Activated naive CD8-positive, alpha-beta T cell (primary cell): ENCODE results near the gene UBE2H.
"Not testable (repeated sequence)": the region's sequence is repeated elsewhere in the genome, so short reads cannot be mapped to it uniquely, and the experiment has no call there.

Experiments used
- H3K27ac Mint-ChIP-seq: one replicate; pipeline ENCODE4 v1.8.0; 2021; ENCODE audit warnings: mixed read lengths
- H3K27me3 Mint-ChIP-seq: one replicate; pipeline ENCODE4 v1.8.0; 2021; ENCODE audit warnings: mixed read lengths
- H3K36me3 Mint-ChIP-seq: one replicate; pipeline ENCODE4 v1.8.0; 2021; ENCODE audit warnings: mixed read lengths
- H3K4me1 Mint-ChIP-seq: one replicate; pipeline ENCODE4 v1.8.0; 2021; ENCODE audit warnings: low read depth, mixed read lengths
- H3K4me3 Mint-ChIP-seq: one replicate; pipeline ENCODE4 v1.8.0; 2021; ENCODE audit warnings: mild to moderate bottlenecking, mixed read lengths
- H3K9me3 Mint-ChIP-seq: one replicate; pipeline ENCODE4 v1.8.0; 2021; ENCODE audit warnings: low read depth, mixed read lengths

The UBE2H gene

DNA sequence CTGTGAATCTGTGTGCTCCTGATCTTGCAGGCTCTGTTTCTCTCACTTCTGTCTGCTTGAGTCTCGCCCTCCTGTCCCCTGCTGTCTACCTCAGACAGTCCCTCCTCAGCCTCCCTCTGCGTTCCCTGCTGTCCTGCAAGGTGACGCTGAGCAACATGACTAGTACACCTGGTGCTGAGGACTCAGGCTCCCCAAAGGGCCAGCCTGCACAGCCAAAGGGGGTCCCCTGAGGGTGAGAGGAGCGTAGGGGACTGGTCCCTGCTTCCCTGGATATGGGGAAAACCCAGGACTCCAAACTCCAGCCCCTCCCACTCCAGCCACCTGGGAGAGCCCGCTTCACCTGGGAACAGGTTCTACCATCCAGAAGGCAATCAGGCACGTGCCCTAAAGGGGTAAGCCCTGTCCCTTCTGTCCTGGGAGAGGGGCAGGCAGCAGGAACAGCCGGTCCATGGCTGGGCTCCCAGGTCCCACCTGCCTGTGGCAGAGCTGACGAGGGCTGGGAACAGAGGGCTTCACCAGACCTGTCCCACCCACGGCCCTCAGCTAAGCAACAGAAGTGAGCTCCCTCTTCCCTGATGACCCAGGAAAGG is 156.5 kb downstream of the UBE2H start:
- H3K36me3 Mint-ChIP-seq: no peaks in the 10 kb centered on the region

DNA sequence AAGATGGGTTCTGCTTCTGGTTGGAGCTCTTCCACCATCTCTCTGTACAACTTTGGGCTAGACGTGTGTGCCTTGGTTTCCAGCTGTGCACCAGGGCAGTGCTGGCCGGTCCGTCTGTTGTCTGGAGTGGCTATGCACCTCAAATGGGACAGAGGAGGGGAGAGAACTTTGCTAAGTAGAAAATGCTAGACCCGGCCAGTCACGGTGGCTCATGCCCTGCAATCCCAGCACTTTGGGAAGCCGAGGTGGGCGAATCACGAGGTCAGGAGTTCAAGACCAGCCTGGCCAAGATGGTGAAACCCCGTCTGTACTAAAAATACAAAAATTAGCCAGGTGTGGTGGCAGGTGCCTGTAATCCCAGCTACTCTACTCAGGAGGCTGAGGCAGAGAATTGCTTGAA is 158.3 kb downstream of the UBE2H start:
- not testable (repeated sequence) for H3K9me3 Mint-ChIP-seq, H3K27me3 Mint-ChIP-seq, H3K4me1 Mint-ChIP-seq, H3K4me3 Mint-ChIP-seq, H3K36me3 Mint-ChIP-seq, H3K27ac Mint-ChIP-seq

More for the DNA sequence above, 156.5 kb downstream of the UBE2H start:
- no peaks in the 10 kb centered on the region for H3K9me3 Mint-ChIP-seq
- peaks cover 3% of the 10 kb centered on the region for H3K27me3 Mint-ChIP-seq
- no peaks in the 10 kb centered on the region for H3K4me1 Mint-ChIP-seq
- H3K27ac Mint-ChIP-seq: no peak overlapping the region
- H3K4me3 Mint-ChIP-seq: no peak overlapping the region

DNA sequence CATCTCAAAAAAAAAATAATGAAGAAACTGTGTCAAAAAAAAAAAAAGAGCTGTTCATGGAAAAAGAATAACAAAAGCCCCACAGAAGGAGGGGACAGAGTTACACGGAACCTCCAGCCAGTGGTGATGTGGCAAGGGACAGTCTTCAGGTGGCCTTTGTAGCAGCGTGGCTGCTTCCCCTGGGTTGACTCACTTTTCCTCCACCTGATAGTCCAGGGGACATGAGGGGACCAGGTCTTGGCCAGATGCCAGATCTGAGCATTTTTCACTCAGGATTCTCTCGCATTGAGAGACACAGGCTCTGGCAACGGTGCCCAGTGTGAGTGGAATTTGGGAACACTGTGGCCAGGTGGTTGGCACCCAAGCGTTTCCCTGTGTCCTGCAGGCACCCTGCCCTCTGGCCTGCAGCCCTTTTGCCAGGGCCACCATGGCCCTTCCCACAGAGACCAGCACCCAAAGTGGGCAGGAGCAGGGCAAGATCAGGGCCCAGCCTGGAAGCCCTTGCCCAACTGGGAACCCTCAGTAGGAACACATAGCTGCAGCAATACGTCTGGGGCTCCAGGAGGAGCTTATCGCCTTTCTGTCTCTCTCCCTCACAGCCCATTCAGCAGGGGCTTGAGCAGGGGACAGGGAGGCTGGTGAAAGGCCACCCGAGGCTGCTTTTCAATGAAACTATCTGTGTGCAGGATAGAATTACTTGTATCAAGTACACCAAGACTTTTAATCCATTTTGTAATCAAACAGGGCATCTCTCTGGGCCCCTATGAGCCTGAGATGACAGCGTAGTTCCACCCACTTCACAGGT is 159.1 kb downstream of the UBE2H start:
- Mint-ChIP-seq H3K4me1 (no peaks in the 10 kb centered on the region), H3K4me3 (no peak overlapping the region), H3K9me3 (no peaks in the 10 kb centered on the region), H3K27me3 (peaks cover 11% of the 10 kb centered on the region), H3K36me3 (no peaks in the 10 kb centered on the region), H3K27ac (no peak overlapping the region)

DNA sequence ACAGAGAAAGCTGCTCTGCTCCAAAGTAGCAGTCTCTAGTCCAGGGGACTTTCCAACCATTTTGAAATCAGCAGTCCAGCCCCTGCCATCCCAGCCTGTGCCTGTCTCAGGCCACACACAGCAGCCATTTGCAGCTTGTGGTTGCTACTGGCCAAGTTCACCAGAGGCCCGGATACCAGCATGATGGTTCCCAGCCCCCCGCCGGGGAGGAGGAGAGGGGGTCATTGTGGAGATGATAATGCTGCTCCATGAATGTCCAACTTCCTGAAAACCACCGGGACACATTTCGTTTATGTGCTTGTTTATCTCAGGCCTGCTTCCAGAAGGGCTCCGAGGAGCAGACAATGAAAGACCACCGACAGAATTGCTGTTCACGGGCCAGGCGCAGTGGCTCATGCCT is 160.0 kb downstream of the UBE2H start:
- Mint-ChIP-seq H3K27me3 (peaks cover 13% of the 10 kb centered on the region), H3K27ac (no peak overlapping the region), H3K4me1 (no peaks in the 10 kb centered on the region), H3K9me3 (no peaks in the 10 kb centered on the region), H3K4me3 (no peak overlapping the region), H3K36me3 (no peaks in the 10 kb centered on the region)

DNA sequence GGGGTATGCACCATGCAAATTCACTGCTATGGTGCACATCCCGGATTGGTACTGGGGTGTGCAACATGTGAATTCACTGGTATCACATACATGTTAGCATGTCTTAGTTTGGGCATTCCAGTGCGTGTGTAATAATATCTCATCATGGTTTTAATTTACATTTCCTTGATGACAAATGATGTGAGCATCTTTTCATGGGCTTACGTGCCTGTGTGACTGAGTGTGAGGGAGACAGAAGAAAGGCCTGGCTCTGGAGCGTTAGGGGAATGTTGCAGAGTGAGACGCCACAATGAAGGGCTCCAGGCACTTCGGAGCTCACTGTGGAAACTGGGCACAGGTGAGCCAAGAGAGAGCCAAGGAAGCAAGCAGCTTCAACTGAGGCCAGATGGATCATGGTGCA is 162.6 kb downstream of the UBE2H start:
- Mint-ChIP-seq H3K27ac (no peak overlapping the region), H3K4me1 (peaks cover 13% of the 10 kb centered on the region), H3K36me3 (no peaks in the 10 kb centered on the region), H3K27me3 (peaks cover 26% of the 10 kb centered on the region), H3K4me3 (no peak overlapping the region), H3K9me3 (no peaks in the 10 kb centered on the region)

DNA sequence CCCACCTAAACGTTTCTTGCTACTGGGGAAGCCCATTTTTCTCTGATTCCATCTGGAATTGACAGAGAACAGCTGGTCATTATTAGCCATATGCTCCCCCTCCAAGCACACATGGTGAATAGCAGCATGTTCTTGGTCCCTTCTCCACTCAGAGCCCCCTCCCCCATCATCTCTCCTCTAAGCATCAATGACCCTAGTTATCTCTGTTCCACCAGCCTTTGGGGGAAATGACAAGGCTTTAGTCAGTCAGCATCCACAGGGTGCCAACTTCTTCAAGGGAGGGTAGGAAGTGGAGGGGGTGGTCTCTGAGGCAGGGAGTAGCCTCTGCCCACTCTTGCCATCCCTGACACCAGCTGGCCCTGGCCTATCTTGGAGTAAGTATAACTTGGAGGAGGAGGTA is 163.1 kb downstream of the UBE2H start:
- H3K36me3 Mint-ChIP-seq: no peaks in the 10 kb centered on the region
- H3K4me1 Mint-ChIP-seq: peaks cover 17% of the 10 kb centered on the region
- peaks cover 27% of the 10 kb centered on the region for H3K27me3 Mint-ChIP-seq
- H3K9me3 Mint-ChIP-seq: no peaks in the 10 kb centered on the region
- no peak overlapping the region for H3K4me3 Mint-ChIP-seq
- H3K27ac Mint-ChIP-seq: no peak overlapping the region

DNA sequence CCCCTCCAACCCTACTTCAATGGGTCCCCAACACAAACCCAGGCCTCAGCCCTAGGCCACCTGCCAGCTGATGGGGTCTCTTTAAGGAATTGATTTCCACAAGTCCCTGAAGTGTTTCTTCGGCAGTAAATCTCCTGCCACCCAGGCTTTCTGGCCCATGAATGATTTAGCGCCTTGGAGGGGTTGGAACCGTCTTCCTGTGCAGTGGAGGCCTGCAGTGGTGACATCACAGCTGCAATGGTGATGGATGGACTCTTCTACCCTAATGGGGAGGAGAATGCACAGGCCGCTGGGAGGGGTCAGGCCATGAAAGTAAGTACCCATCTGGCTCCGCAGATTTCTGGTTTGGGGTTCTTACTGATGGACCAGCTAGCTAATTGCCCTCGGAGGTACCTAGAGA is 163.8 kb downstream of the UBE2H start:
- H3K36me3 Mint-ChIP-seq: no peaks in the 10 kb centered on the region
- no peaks in the 10 kb centered on the region for H3K9me3 Mint-ChIP-seq
- peaks cover 27% of the 10 kb centered on the region for H3K27me3 Mint-ChIP-seq
- H3K4me1 Mint-ChIP-seq: peaks cover 17% of the 10 kb centered on the region
- H3K27ac Mint-ChIP-seq: no peak overlapping the region
- no peak overlapping the region for H3K4me3 Mint-ChIP-seq

DNA sequence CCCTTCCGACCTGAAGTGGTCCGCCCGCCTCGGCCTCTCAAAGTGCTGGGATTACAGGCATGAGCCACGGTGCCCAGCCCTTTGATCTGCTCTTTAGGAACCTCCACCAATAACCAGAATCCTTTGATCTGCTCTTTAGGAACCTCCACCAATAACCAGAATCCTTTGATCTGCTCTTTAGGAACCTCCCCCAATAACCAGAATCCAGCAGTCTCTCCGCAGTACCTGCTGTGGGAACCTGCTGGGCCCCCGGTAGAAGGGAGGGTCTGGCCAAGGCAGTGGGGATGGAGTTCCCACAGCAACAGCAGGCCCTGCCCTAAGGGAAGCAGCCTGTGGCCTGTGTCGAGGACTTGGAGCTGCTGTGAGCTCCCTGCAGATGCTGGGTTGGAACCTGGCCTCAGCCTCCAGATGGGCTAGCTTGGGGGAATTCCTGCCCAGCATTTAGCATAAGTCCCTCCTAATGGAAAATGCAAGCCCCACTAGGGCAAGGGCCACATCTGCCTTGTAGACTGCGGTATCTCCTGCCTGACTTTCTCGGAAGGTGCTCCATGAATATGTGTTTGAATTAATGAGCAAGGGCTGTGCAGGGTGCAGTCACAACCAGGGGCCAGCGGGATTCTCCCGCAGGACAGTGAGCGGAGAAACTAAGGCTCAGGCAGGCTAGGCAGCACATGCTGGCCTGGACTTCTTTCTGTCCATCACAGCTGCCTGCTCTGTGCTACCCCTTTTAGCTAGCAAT is 165.8 kb downstream of the UBE2H start:
- Mint-ChIP-seq H3K27ac (no peak overlapping the region), H3K36me3 (no peaks in the 10 kb centered on the region), H3K4me3 (peak overlapping the region; percentile 56), H3K27me3 (peaks cover 37% of the 10 kb centered on the region), H3K9me3 (no peaks in the 10 kb centered on the region), H3K4me1 (peaks cover 31% of the 10 kb centered on the region)

DNA sequence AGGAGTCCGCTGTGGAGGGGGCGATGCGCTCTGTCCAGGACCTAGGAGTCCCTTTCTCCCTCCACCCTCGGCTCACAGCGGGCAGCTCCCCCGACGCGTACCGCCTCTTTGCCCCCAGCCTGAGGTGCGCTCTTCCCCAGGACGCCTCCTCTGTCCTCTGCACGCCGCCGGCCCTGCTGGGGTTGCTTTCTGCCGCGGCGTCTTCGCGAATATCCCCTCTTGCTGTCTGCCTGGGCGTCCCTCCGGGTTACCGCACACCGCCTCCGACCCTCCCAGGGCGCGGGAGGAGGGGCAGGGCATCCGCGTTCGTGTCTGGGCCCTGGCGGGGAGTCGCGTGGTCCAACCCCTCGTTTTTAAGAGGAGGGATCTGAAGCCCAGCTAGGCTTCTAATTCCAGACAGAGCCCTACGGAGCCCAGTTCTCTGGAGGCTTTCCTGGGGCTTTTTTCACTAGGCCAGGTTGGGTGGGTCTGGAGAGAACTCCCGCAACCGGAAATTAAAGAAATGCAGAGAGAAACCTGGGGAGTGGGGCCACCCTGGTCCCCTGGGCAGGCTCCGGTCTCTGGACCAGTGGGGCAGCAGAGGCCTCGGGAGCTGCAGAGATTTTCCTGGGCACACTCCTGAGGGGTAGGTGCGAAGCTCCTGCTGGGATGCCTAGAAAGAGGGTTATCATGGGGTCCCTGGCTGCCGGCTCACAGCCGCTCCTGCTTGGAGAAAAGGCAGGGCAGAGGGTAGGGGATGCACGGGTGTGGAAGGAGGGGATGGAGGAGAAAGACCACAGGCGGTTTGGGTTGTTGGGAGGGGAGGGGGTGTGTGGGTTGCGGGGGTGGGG is 166.9 kb downstream of the UBE2H start:
- Mint-ChIP-seq H3K27ac (no peak overlapping the region), H3K9me3 (no peaks in the 10 kb centered on the region), H3K27me3 (peaks cover 39% of the 10 kb centered on the region), H3K4me3 (peak overlapping the region; percentile 68), H3K36me3 (no peaks in the 10 kb centered on the region), H3K4me1 (peaks cover 37% of the 10 kb centered on the region)

DNA sequence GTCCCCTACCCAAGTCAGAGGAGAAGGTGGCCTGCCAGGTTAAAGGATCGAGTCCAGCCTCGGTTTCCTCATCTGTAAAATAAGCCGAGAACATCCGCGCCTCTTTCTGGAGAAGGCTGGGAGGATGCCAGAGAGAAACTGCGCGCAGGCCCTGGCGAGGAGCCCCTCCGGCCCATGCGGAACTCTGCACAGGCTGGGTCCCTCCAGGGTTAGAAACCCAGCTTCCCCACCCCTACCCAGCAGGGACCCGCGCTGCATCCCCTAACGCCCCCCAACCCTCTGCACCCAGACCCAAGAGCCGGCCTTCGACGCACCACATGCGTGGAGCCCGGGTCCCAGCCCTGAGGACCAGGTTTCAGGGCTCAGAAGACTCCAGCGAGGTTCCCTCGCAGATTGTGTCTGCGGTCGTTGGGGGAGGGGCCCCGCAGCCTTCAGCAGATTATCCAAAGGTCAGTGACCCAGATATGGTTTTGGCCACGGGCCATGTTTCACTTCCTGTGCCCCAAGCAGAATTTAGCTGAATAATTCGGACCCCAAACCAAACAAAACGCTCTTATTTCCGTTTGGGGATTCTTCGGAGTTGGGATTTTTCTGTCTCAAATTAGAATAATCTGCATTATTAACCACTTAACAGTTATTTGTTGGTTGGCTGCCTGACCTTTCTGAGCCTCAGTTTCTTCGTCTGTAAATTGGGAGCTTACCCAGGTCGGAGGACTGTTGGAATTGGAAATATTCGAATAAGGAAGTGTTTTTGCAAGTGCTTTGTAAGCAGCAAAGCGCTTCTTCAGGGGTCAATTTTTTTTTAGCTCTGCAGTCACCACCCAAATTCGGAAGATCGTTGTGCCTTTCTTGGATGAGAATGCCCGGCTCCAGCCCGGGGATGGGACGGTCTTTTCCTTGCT is 167.7 kb downstream of the UBE2H start:
- Mint-ChIP-seq H3K27me3 (peaks cover 36% of the 10 kb centered on the region), H3K27ac (no peak overlapping the region), H3K36me3 (no peaks in the 10 kb centered on the region), H3K9me3 (no peaks in the 10 kb centered on the region), H3K4me3 (peak overlapping the region; percentile 68), H3K4me1 (peaks cover 37% of the 10 kb centered on the region)

DNA sequence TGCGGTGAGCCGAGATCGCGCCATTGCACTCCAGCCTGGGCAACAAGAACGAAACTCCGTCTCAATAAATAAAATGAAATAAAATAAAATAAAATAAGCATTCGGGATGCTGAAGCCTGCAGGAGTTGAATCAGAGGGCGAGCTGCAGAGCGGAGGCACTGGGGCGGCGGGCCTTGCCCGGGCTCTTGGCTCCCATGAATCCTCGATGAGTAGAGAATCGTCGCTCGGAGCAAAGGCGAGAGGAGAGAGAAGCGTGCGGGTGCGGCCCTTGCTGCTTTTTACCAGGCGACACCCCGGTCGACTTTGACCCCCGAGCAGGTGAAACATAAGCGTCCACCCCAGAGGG is 168.3 kb downstream of the UBE2H start:
- Mint-ChIP-seq H3K4me3 (no peak overlapping the region), H3K9me3 (no peaks in the 10 kb centered on the region), H3K36me3 (no peaks in the 10 kb centered on the region), H3K4me1 (peaks cover 37% of the 10 kb centered on the region), H3K27me3 (peaks cover 32% of the 10 kb centered on the region), H3K27ac (no peak overlapping the region)

DNA sequence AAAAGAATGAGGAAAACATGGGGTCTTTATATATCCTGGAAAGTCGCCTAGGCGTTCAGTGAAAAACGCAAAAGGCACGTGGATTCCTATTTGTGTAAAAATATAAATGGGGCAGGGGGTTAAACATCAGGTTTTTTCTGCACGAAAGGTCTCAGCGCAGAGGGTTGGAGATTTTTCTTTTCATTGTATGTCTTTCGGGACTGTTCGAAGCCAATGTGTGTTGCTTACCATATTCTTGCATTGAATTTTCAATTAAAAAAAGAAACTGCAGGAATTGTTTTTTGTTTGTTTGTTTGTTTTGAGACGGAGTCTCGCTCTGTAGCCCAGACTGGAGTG is 169.2 kb downstream of the UBE2H start:
- H3K36me3 Mint-ChIP-seq: no peaks in the 10 kb centered on the region
- peaks cover 31% of the 10 kb centered on the region for H3K27me3 Mint-ChIP-seq
- peaks cover 37% of the 10 kb centered on the region for H3K4me1 Mint-ChIP-seq
- no peaks in the 10 kb centered on the region for H3K9me3 Mint-ChIP-seq
- H3K4me3 Mint-ChIP-seq: peak overlapping the region; percentile 65
- H3K27ac Mint-ChIP-seq: no peak overlapping the region

DNA sequence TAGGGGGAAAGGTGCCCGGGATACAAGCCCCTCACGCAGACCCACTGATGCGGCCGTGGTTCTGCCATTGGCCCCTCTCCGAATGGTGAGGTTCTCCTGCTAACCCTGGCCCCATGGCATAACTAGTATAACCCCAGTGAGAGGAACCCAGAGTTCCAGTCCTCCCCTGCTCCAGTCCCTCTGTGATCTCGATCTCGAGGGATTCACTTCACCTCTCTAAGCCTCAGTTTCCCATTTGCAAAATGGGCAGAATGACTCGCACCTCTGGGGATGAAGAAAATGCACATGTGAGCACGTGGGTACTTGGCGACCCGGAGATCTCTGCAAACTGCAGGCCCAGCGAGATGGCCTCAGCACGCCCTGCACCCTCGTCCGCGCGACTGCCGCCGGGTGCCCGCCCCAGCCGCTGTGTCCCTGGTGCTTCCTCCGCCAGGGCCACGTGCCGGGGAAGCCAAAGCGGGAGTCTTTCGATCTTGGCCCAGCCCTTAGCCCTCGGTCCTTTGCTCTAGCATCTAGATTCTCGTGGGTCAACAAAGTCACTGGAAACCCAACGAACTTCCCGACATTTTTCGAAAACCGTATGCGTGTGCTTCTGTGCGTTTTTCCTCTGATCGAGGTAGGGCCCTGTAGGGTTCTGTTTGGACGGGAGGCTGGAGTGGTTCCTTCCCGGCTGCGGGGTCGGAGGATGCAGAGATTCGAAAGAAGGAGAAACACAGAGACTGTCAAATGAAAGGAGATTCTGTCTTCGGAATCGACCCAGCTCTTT is 169.8 kb downstream of the UBE2H start:
- peaks cover 40% of the 10 kb centered on the region for H3K4me1 Mint-ChIP-seq
- H3K36me3 Mint-ChIP-seq: no peaks in the 10 kb centered on the region
- H3K4me3 Mint-ChIP-seq: peak overlapping the region; percentile 82
- peaks cover 29% of the 10 kb centered on the region for H3K27me3 Mint-ChIP-seq
- H3K9me3 Mint-ChIP-seq: no peaks in the 10 kb centered on the region
- H3K27ac Mint-ChIP-seq: no peak overlapping the region
